ENCODE data around the gene CWC27. TPM values are rescaled to one million over a fixed set of nuclear protein-coding genes. Genes with fewer than 3 reads are reported as not detected.

Gene CWC27
- total RNA-seq, 1 donor from 2014 or later, result 20.8 TPM

DNA sequence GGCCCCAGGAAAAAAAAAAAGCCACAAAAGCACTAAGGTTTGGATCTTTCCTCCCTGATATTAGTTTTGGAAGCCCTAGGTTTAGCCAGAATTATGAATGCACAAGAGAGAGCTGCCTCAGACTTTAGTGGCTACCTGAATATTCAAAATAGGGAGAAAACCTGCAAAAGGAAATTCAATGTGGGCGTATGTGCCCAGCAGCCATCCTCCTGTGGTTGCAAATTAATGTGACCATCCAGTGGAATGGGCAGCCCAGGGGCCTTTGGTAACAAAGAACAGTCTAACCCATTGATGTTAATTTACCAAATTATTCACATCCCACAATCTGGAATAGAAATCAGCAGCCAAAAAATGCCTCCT, 298.4 kb downstream of the CWC27 start:
- DNase-seq (ENCODE audit: low read depth), result no peak

Other genes starting within 250 kb of the CWC27 start
- gene SHISAL2B, start 78.4 kb upstream of the CWC27 start, total RNA-seq, result not detected in 2 replicates
- gene SREK1IP1, start 239 bp upstream of the CWC27 start, total RNA-seq, result 6.7 and 7.0 TPM in 2 replicates

Data from myocyte (in vitro differentiated cells).